Astrocyte (in vitro differentiated cells and primary cell): ENCODE results near the gene USP49.

Experiments used
- EZH2 ChIP-seq: IDR thresholded peaks from 2 replicates; pipeline ENCODE4 v1.6.1; 2012; ENCODE audit warnings: mild to moderate bottlenecking, low read length, inconsistent platforms; ENCODE audit not compliant: insufficient read depth
- TF ChIP-seq, protein P1 (sequence below): IDR thresholded peaks from 2 replicates; pipeline ENCODE4 v1.5.1; 2011; ENCODE audit warnings: low read depth, mild to moderate bottlenecking, inconsistent platforms, low read length, moderate library complexity; ENCODE audit not compliant: insufficient read depth

DNA sequence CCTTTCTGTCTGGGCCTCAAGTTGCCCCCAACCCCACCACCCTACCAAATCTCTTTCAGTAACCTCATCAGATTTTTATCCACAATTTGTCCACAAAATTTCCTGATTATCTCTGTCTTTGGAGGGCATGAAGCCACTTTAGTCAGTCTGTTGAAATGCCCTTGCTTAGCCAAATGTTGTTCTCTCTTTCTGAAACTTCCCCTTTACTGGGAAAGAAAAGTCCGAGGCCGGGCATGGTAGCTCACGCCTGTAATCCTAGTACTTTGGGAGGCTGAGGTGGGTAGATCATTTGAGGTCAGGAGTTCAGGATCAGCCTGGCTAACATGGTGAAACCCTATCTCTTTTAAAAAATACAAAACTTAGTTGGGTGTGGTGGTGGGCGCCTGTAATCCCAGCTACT lies 73.9 kb downstream of the USP49 start:
- TF ChIP-seq EZH2: no peak
- TF ChIP-seq, protein P1, sequence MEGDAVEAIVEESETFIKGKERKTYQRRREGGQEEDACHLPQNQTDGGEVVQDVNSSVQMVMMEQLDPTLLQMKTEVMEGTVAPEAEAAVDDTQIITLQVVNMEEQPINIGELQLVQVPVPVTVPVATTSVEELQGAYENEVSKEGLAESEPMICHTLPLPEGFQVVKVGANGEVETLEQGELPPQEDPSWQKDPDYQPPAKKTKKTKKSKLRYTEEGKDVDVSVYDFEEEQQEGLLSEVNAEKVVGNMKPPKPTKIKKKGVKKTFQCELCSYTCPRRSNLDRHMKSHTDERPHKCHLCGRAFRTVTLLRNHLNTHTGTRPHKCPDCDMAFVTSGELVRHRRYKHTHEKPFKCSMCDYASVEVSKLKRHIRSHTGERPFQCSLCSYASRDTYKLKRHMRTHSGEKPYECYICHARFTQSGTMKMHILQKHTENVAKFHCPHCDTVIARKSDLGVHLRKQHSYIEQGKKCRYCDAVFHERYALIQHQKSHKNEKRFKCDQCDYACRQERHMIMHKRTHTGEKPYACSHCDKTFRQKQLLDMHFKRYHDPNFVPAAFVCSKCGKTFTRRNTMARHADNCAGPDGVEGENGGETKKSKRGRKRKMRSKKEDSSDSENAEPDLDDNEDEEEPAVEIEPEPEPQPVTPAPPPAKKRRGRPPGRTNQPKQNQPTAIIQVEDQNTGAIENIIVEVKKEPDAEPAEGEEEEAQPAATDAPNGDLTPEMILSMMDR: no peak
